NCI-H526 treated with DMSO at 0.1 percent for 48 hours (cell line): Measurements from ENCODE around the gene FAM161A.
"Not testable (repeated sequence)": the region's sequence is repeated elsewhere in the genome, so short reads cannot be mapped to it uniquely, and the experiment has no call there.

Experiments
- DNase-seq: peaks from one replicate; lab custom pipeline; 2025; lab: John Stamatoyannopoulos, UW

The FAM161A gene

DNA sequence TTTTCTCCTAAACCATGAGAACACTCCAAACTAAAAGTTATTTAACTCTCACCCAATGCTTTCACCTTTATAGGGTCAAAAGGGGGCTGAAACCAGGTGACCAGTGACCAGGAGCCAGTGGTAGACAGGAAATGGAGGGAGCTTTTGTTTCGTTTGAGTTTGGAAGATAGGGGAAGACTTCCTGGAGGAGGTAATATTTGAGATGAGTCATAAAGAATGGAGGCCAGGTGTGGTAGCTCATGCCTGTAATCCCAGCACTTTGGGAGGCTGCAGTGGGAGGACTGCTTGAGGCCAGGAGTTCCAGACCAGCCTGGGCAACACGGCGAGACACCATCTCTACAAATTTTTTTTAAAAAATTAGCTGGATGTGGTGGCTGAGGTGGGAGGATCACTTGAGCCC, 8.5 kb downstream of the FAM161A start:
- no peak for DNase-seq

DNA sequence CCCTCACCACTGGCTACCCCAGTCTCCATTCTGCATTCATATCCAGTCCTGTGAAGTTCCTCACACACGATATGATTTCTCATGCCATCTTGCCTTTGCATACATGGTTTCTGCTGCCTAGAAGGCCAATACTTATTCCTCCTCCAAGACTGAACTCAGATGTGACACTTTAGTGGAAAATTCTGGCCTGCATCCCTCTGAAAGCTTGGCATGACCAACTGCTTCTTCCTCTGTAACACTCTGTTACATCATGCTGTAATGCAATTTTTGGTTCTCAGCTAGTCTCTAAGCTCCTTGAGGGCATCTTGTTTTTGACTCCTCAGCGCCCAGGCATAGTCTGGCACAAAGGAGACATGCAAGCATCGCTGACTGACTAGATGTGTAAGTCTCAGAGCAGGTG, 12.6 kb downstream of the FAM161A start:
- no peak for DNase-seq

DNA sequence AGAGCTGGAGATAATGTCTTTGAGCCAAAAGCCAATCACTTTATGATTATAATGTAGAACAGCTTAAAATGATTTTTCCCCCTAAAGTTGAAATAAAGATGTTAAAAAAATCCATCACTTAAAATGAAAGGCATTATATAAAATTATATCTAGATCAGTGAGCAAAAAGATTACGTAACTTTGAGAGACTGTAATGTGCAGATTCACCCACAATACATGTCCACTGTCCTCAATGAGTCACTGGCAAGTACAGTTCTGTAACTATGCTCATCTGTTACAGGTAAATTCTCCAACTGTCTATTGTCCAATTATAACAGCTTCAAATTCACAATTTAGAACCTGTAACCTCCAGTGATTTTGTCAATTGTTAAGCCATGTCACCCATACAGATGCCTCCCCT, 19.0 kb downstream of the FAM161A start:
- DNase-seq: no peak

DNA sequence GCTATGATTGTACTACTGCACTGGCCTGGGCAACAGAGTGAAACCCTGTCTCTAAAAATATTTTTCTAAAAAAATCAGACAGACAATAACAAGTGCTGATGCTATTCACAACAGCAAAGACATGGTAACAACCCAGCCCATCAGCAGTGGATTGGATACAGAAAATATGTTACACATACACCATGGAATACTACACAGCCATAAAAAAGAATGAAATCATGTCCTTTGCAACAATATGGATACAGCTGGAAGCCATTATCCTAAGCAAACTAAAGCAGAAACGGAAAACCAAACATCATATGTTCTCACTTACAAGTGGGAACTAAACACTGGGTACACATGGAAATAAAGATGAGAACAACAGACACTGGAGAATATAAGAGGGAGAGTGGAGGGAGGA, 19.9 kb downstream of the FAM161A start:
- DNase-seq: no peak

DNA sequence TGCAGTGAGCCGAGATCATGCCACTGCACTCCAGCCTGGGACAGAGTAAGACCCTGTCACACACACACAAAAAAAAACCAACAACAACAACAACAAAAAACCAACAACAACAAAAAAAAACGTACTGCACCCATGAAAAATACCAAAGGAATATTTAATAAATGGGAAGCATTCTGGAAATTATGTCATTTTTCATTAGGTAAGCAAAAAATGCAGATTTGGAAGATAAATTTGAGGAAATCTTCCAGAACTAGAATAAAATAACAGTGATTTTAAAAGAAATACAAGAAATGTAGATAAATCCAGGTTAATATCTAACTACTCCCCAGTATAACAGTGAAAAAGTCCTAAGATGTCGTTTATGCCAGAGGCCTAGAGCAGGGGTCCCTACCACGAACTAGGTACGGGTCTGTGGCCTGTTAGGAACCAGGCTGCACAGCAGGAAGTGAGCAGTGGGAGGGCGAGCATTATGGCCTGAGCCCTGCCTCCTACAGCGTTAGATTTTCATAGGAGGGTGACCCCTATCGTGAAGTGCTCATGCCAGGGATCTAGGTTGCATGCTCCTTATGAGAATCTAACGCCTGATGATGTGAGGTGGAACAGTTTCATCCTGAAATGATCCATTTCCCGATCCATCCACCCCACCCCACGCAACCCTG, 21.5 kb downstream of the FAM161A start:
- DNase-seq: no peak

DNA sequence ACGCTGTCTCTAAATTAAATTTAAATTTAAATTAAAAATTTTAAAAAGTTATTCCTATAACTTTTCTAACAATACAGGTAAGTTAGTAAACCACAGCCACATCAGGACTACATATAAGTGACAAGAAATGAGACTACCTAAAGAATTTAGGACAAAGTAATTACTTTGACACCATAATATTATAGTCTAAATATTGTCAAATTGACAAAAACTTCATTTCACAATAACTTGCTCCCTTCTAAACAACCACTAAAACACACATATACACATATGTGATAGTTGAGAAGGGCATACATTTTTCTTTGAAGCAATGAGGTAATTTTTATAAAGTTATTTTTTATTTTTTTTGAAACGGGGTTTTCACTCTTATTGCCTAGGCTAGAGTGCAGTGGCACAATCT, 31.6 kb downstream of the FAM161A start:
- DNase-seq: no peak

DNA sequence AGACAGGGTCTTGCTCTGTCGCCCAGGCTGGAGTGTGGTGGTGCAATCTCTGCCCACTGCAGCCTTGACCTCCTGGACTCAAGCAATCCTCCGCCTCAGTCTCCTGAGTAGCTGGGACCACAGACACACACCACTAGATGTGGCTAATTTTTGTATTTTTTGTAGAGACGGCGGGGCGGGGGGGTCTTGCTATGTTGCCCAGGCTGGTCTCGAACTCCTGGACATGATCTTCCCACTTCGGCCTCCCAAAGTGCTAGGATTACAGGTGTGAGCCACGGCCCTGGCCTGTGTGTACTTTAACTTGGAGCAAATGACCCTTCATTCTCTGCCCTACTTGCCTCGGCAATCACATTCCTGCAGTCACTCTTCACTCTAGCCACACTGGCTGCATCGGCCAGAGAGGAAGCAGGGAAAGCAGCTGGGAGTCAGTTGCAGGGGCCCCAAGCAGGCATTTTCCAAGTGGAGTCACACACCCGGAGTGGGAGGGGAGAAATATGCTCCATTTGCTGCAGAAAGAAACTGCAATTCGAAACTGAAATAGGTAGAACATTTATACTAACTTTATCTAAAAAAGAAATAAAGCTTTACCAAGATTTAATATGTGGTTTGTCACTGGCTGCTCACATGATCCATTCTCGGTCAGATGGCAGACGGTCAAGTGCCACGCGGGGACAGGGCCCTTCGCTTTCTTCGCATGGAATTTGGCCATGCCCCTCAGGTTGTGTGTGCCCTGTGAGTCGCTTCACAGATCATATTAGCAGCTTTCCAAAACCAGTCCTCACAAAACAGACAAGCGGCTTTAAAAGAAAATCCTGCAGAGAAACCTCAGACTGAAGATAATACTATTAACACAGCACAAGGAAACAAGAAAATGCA, 37.1 kb downstream of the FAM161A start:
- DNase-seq: no peak

DNA sequence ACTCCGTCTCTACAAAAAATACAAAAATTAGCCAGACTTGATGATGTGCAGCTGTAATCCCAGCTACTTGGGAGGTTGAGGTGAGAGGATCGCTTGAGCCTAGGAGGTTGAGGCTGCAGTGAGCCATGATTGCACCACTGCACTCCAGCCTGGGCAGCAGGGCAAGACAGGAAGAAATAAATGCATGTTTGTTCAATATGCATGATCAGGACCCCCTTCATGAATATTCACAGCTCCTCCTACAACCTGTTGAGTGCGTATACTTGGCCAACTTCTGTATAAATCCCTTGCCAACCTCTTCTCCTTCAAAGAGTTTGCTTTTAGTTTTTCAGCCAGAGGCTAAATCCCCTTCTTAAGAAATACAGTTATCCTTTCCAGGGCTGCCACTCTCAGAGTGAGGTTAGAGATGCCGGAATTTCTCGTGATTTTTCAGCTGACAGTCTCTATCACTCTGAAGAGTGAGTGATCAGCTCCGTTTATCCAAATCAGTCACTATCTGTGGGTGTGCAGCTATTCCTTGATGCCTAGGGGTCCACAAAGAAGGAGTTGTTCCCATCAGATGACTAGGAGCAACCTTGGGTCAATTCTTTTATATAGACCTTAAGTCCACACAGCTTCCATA, 39.2 kb downstream of the FAM161A start:
- no peak for DNase-seq

DNA sequence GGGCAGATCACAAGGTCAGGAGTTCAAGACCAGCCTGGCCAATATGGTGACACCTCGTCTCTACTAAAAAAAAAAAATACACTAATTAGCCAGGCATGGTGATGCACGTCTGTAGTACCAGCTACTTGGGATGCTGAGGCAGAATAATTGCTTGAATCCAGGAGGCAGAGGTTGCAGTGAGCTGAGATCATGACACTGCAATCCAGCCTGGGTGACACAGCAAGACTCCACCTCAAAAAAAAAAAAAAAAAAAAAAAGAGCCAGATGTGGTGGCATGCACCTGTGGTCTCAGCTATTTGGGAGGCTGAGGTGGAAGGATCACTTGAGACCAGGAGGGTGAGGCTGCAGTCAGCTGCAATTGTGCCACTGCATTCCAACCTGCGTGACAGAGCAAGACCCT, 40.5 kb downstream of the FAM161A start:
- not testable (repeated sequence) for DNase-seq

DNA sequence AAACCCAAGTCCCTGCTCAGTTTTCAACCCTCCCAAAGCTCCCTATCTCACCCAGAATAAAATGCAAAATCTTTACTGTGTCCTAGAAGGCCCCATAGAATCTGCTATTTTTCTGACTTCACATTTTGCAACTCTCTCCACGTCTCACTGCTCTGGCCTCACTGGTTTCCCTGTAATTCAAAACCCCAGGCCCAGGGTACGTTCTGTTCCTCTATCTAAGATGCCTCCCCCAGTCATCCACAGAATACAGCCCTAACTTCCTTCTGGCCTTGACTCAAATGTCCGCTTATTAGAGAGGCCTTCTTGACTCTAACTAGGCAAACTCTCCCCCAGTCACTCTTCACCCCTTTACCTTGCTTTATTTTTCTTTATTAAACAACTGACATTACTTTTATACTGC, 42.0 kb downstream of the FAM161A start:
- no peak for DNase-seq

DNA sequence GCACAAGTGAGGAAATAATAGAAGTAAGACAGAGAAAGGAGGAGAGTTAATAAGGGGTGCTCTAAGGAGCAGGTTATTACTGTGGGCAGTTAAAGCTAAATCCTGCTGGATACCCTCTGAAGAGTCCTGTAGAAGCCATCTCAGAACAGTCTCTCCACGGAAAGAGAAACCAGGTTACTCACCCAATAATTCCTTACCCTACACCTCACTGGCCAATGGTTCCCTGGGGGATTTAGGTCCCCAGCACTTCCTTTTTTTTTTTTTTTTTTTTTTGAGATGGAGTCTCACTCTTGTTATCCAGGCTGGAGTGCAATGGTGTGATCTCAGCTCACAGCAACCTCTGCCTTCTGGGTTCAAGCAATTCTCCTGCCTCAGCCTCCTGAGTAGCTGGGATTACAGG, 43.7 kb downstream of the FAM161A start:
- DNase-seq: not testable (repeated sequence)

DNA sequence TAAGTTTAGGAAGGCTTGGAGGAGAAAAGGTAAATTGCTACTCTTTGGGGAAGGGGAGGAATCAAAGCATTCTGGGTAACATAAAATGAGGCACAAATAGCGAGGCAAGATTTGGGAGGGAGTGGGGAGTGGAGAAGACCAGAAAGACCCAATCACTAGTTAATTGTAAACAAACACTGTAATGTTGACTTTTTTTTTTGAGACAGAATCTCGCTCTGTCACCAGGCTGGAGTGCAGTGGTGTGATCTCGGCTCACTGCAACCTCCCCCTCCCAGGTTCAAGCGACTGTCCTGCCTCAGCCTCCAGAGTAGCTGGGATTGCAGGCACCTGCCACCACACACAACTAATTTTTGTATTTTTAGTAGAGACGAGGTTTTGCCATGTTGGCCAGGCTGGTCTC, 45.2 kb downstream of the FAM161A start:
- not testable (repeated sequence) for DNase-seq

DNA sequence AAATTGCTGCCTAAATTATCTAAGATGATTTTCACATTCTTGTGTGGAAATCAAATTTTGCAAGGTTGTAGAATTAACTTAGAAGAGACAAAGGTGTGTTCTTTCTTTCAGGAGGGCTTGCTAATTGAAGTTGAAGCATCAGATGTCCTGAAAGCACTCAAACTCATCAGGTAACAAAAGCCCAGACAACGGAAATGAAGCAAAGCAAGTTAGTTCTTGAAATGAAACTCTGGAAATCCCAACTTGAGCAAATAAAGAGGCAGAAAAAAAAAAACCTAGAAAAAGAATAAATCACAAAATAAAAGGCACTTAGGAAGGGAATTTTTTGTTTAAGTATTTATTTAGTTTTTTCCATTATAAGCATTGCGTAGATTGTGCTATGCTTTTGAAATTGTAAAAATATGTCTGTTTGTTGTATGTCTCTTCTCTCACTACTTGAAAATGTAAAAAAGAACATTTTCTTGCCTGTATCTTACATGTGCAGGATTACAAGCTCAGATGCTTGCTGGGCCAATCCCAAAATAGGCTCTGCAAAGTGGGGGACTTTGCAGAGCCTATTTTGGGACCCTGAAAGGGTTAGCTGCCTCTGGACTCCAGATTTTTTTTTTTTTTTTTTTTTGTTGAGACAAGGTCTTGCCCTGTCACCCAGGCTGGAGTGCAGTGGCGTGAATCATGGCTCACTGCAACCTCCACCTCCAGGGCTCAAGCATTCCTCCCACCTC, 46.7 kb downstream of the FAM161A start:
- DNase-seq: no peak

DNA sequence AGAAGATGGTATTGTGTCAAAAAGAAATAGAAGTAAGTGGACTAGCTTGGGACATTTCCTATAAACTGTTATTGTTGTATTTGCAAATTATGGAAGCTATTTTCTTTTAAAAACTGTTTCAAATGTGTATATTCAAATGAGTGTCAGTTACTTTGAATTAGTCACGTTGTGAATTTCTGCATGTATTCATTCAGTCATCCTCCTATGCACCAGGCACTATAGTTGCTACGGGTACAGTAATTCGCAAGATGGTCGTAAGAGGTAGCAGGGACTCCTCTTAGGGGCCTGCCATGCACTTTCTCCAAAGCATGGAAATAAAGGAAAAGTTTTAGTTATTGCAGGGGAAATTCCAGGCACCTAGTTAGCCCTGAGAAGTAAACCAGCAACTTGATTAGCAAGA, 51.3 kb downstream of the FAM161A start:
- no peak for DNase-seq

DNA sequence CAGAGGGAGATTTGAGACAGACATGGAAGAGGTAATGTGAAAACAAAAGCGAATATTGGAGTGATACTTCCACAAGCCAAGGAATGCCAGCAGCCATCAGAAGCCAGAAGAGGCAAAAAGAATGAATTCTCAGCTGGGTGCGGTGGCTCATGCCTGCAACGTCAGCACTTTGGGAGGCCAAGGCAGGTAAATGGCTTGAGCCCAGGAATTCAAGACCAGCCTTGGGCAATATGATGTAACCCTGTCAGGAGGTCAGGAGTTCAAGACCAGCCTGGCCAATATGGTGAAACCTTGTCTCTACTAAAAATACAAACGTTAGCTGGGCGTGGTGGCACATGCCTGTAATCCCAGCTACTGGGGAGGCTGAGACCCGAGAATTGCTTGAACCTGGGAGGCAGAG, 54.8 kb downstream of the FAM161A start:
- no peak for DNase-seq

DNA sequence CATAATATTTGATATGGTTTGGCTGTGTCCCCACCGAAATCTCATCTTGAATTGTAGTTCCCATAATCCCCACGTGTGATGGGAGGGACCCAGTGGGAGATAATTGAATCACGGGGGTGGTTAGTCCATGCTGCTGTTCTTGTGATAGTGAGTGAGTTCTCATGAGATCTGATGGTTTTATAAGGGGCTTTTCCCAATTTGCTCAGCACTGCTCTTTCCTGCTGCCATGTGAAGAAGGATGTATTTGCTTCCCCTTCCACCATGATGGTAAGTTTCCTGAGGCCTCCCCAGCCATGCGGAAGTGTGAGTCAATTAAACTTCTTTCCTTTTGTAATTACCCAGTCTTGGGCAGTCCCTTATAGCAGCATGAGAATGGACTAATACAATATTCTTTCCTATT, 56.4 kb downstream of the FAM161A start:
- not testable (repeated sequence) for DNase-seq

DNA sequence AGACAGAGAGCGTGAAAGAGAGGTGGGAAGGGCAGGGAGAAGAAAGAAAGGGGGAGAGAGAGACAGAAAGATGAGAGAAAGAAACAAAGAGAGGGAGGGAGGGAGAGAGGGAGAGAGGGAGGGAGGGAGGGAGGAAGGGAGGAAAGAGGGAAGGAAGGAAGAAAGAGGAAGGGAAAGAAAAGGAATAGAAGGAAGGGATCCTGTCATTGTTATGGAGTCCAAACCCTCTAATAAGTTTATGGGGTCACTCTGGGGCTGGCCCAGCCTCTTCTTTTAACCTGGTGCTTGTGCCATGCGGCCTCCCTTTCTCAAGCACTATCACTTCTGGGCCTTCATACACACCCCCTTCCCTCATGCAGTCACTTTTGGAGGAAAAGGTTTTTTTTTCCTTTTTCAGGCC, 58.5 kb downstream of the FAM161A start:
- DNase-seq: no peak

DNA sequence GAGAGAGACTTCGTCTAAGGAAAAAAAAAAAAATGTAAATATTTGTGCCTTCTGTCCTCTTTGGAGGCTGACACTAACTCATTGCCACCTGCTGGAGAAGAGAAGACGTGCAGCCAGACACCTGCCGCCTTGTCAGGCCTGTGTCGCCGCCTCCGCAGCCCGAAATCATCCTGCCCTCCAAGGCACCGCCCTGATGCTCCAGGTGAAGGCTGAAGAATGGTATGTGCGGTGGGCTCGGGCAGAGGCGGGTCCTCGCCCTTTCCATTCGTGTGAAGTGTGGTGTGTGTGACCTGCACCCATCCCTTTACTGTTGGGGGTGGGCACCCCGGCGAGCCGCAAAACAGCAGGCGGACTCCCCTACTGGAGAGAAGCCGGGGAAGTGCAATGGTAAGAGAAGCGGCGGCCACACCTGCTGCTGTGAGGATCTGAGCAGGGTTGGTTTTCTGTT, 60.4 kb downstream of the FAM161A start:
- DNase-seq: peak; percentile 73

DNA sequence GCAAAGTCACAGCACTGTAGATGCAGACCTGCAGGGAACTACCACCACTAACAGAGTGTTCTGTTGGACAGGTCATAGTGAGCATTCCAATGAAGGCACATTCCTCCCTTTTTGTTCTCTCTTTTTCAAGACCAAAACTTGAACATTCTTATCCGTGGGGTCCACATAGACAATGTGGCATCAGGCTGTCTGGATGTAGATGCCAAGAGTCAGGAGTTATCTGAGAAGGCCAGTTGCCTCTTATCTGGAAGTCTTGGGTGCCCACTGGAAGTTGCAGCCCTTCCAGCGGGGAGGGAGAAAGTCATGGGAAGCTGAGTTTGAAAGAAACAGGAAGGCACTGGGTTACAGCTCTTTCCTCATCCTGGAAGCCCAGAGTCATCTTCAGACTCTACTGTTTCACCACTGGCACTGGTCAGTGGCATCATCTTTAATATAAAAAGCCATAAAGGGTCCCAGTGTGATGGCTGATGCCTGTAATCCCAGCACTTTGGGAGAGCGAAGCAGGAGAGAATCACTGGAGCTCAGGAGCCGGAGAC, 61.4 kb downstream of the FAM161A start:
- no peak for DNase-seq

DNA sequence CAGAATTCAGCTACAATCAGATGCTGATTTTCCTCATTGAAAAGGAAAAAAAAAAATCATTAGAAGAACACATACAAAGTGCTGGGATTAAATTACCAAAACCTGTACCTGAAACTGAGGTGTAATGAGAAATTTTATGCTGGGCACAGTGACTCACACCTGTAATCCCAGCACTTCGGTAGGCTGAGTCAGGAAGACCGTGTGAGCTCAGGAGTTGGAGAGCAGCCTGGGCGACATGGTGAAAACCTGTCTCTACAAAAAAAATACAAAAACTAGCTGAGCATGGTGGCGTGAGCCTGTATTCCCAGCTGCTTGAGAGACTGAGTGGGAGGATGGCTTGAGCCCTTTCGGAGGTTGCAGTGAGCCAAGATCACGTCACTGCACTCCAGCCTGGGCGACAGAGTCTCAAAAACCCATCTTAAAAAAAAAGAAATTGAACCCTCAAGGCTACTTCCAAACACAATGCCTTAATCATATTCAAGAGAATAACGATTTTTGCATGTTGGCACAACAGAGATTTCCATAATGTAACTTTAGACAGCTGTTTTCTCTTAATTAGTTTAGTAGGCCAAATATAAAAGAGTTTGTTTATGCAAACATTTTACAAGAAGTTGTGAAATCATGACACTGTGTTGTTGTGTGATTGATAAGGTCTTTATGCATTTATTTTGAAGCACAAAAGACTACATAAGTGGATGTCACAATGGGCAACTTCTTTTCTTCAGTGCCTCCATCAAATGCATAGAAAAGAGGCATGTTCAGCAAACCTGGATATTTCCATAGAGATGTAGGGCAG, 63.9 kb downstream of the FAM161A start:
- peak; percentile 76 for DNase-seq

DNA sequence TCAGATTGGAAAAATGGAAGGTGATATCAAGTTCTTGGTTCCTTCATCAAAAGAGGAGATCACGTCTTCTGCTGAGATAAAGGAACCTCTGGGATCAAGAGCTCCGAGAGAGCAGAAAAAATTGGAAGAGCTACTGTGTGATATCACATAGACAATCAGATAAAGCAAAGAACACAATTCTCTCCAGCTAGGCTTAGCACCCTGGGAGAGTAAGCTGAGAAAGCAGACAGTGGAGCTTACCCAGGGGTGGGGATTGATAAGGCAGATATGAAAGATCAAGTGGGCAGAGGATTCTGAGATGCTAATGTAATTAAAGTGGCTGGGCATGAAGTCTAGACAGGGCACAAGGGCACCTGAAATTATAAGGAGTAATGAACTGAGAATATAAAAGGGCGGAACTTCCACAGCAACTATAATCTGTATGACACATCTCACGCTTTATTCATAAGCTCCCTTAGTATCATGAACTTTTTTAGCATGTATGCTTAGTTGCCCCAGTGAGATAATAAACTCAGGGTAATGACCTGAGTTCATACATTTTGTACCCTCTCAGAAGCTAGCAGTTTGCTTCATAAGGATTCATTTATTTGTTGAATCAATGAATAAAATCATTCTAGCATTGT, 65.8 kb downstream of the FAM161A start:
- DNase-seq: no peak
